Mesenchymal stem cell (in vitro differentiated cells and primary cell): ENCODE measurements around the gene G3BP2.

Experiments used
- DNase-seq: peaks from one replicate; pipeline ENCODE4 v3.0.0-alpha.2; 2013
- H2AFZ ChIP-seq: one replicate; pipeline ENCODE4 v1.6.1; 2013; ENCODE audit warnings: low read depth, mild to moderate bottlenecking, control low read depth, inconsistent platforms, low read length, moderate library complexity
- H2AK5ac ChIP-seq: 2 replicates; pipeline ENCODE4 v1.6.1; 2013; ENCODE audit warnings: low read length, moderate library complexity, mild to moderate bottlenecking, inconsistent platforms; ENCODE audit not compliant: severe bottlenecking
- H2BK120ac ChIP-seq: one replicate; pipeline ENCODE4 v1.6.1; 2013; ENCODE audit warnings: low read depth, mild to moderate bottlenecking, inconsistent platforms, low read length, moderate library complexity
- H2BK12ac ChIP-seq, 2 experiments: one replicate each; pipeline ENCODE4 v1.6.1; 2013; ENCODE audit warnings: inconsistent platforms in 2 of 2, low read length in 2 of 2, mild to moderate bottlenecking in 2 of 2, moderate library complexity in 2 of 2, control low read depth in 1 of 2
- H2BK15ac ChIP-seq: one replicate; pipeline ENCODE4 v1.6.1; 2013; ENCODE audit warnings: mild to moderate bottlenecking, low read depth, inconsistent platforms; ENCODE audit not compliant: poor library complexity, severe bottlenecking
- H2BK5ac ChIP-seq: 2 replicates; pipeline ENCODE4 v1.6.1; 2013; ENCODE audit warnings: low read depth, mild to moderate bottlenecking, low read length, control low read depth, inconsistent platforms; ENCODE audit not compliant: poor library complexity, severe bottlenecking
- H3K14ac ChIP-seq, 2 experiments: one replicate each; pipeline ENCODE4 v1.6.1; 2013; ENCODE audit warnings: inconsistent platforms in 2 of 2, low read length in 2 of 2, control low read depth in 1 of 2, mild to moderate bottlenecking in 1 of 2, moderate library complexity in 1 of 2
- H3K18ac ChIP-seq, 2 experiments: one replicate each; pipeline ENCODE4 v1.6.1; 2013; ENCODE audit warnings: inconsistent platforms in 2 of 2, low read length in 2 of 2, control low read depth in 1 of 2, low read depth in 1 of 2, mild to moderate bottlenecking in 1 of 2
- H3K23ac ChIP-seq, 2 experiments: one replicate each; pipeline ENCODE4 v1.6.1; 2013; ENCODE audit warnings: inconsistent platforms in 2 of 2, low read length in 2 of 2, mild to moderate bottlenecking in 2 of 2, moderate library complexity in 2 of 2, control low read depth in 1 of 2
- H3K27ac ChIP-seq: 2 replicates; pipeline ENCODE4 v1.5.1; 2013; ENCODE audit warnings: mild to moderate bottlenecking, moderate library complexity, low read length, control low read depth, inconsistent platforms; ENCODE audit not compliant: poor library complexity, severe bottlenecking
- H3K27me3 ChIP-seq, 2 experiments: 2 replicates each; pipeline versions ENCODE4 v1.6.1 to v1.7.0; 2013; ENCODE audit warnings: low read length in 2 of 2, mild to moderate bottlenecking in 2 of 2, moderate library complexity in 2 of 2, control low read depth in 1 of 2, inconsistent platforms in 1 of 2; ENCODE audit not compliant: control insufficient read depth in 1 of 2, insufficient read depth in 1 of 2
- H3K36me3 ChIP-seq, 2 experiments: 2 replicates each; pipeline versions ENCODE4 v1.6.1 to v1.7.0; 2013; ENCODE audit warnings: low read length in 2 of 2, control low read depth in 1 of 2, inconsistent platforms in 1 of 2, low read depth in 1 of 2, mild to moderate bottlenecking in 1 of 2; ENCODE audit not compliant: insufficient read depth in 2 of 2, control insufficient read depth in 1 of 2
- H3K4ac ChIP-seq, 2 experiments: one replicate each; pipeline ENCODE4 v1.6.1; 2013; ENCODE audit warnings: inconsistent platforms in 2 of 2, low read length in 2 of 2, mild to moderate bottlenecking in 2 of 2, moderate library complexity in 2 of 2, control low read depth in 1 of 2, low read depth in 1 of 2
- H3K4me1 ChIP-seq: 2 replicates; pipeline ENCODE4 v1.6.1; 2013; ENCODE audit warnings: low read depth, low read length, control low read depth; ENCODE audit not compliant: control insufficient read depth, insufficient read depth
- H3K4me2 ChIP-seq: 2 replicates; pipeline ENCODE4 v1.6.1; 2013; ENCODE audit warnings: low read length, mild to moderate bottlenecking, inconsistent platforms; ENCODE audit not compliant: poor library complexity, severe bottlenecking
- H3K4me3 ChIP-seq, 2 experiments: 2 replicates each; pipeline versions ENCODE4 v1.5.1 to v1.7.0; 2013; ENCODE audit warnings: low read length in 2 of 2, mild to moderate bottlenecking in 2 of 2, control low read depth in 1 of 2, low read depth in 1 of 2; ENCODE audit not compliant: insufficient read depth in 1 of 2
- H3K79me1 ChIP-seq: replicated peaks from 2 replicates; pipeline ENCODE4 v1.6.1; 2013; ENCODE audit warnings: mild to moderate bottlenecking, control low read depth, low read length, inconsistent platforms; ENCODE audit not compliant: poor library complexity, severe bottlenecking
- H3K9ac ChIP-seq: 2 replicates; pipeline ENCODE4 v1.7.0; 2013; ENCODE audit warnings: mild to moderate bottlenecking, low read length, moderate library complexity
- H3K9me3 ChIP-seq: 2 replicates; pipeline ENCODE4 v1.7.0; 2013; ENCODE audit warnings: mild to moderate bottlenecking, low read length; ENCODE audit not compliant: control insufficient read depth
- H4K8ac ChIP-seq: one replicate; pipeline ENCODE4 v1.6.1; 2013; ENCODE audit warnings: inconsistent platforms, mild to moderate bottlenecking, low read length, moderate library complexity
- H4K91ac ChIP-seq: one replicate; pipeline ENCODE4 v1.6.1; 2013; ENCODE audit warnings: mild to moderate bottlenecking, low read length, inconsistent platforms
- WGBS: methylation state at CpG from one replicate; pipeline ENCODE4 v1.1.7; 2013; ENCODE audit warnings: mixed read lengths; 5-methylcytosine and 5-hydroxymethylcytosine counted together

The G3BP2 gene

GRCh38 chr4:75630937-75631329 is 42.3 kb downstream of the G3BP2 start:
- peak overlapping the region; percentile 63 to 79 for H3K4me3 ChIP-seq
- no peak overlapping the region for H2AK5ac ChIP-seq
- no peak overlapping the region for H3K27ac ChIP-seq
- WGBS = 30% methylated on average over 9 of the region's 9 CpGs
- H3K4me2 ChIP-seq = peak overlapping the region; percentile 67
- no peak overlapping the region for H3K4ac ChIP-seq
- H3K9ac ChIP-seq = peak overlapping the region; percentile 74
- no peaks in the 10 kb centered on the region for H3K36me3 ChIP-seq
- H2AFZ ChIP-seq = peak overlapping the region; percentile 63
- peaks cover 10% of the 10 kb centered on the region for H3K4me1 ChIP-seq
- H3K9me3 ChIP-seq = no peaks in the 10 kb centered on the region
- H3K27me3 ChIP-seq = no peaks in the 10 kb centered on the region
- peak overlapping the region; percentile 60 for H4K8ac ChIP-seq
- no peak overlapping the region for H2BK120ac ChIP-seq
- H3K23ac ChIP-seq = no peak overlapping the region
- H3K14ac ChIP-seq = no peak overlapping the region
- H3K18ac ChIP-seq = no peak overlapping the region
- H3K79me1 ChIP-seq = peaks cover 3% of the 10 kb centered on the region
- no peak for DNase-seq
- no peak overlapping the region for H2BK5ac ChIP-seq
- H2BK15ac ChIP-seq = no peak overlapping the region
- H4K91ac ChIP-seq = peak overlapping the region; percentile 46
- no peak overlapping the region for H2BK12ac ChIP-seq

- no peak within 1 kb of the TSS for H2BK5ac ChIP-seq
- H3K36me3 ChIP-seq = no peaks in the 10 kb centered on the region
- peak within 1 kb of the TSS; percentile 46 for H4K91ac ChIP-seq
- peak within 1 kb of the TSS in 1 of 2 experiments; percentile 39 for H3K14ac ChIP-seq
- peak within 1 kb of the TSS; percentile 7 to 50 for H3K18ac ChIP-seq
- no peaks in the 10 kb centered on the region for H3K9me3 ChIP-seq
- H2BK15ac ChIP-seq = no peak within 1 kb of the TSS
- H3K4ac ChIP-seq = peak within 1 kb of the TSS in 1 of 2 experiments; percentile 54
- H2BK12ac ChIP-seq = peak within 1 kb of the TSS in 1 of 2 experiments; percentile 8
- H3K79me1 ChIP-seq = peaks cover 3% of the 10 kb centered on the region
- peak within 1 kb of the TSS in 1 of 2 experiments; percentile 47 for H3K23ac ChIP-seq
- WGBS = 2% methylated on average over 51 of the region's 57 CpGs
- H3K4me3 ChIP-seq = peak within 1 kb of the TSS; percentile 63 to 79
- H3K4me1 ChIP-seq = peaks cover 10% of the 10 kb centered on the region
- no peak within 1 kb of the TSS for H3K27ac ChIP-seq
- no peak within 1 kb of the TSS for H2AK5ac ChIP-seq
- peak within 1 kb of the TSS; percentile 67 for H3K4me2 ChIP-seq
- H3K27me3 ChIP-seq = no peaks in the 10 kb centered on the region
- no peak within 1 kb of the TSS for H2BK120ac ChIP-seq
- H3K9ac ChIP-seq = peak within 1 kb of the TSS; percentile 74
- DNase-seq = peak; percentile 78
- H4K8ac ChIP-seq = peak within 1 kb of the TSS; percentile 60
- peak within 1 kb of the TSS; percentile 87 for H2AFZ ChIP-seq
Measured at GRCh38 chr4:75630174-75630936, 42.9 kb downstream of the G3BP2 start, which contains the start of gene CDKL2. TSS of gene CDKL2 (minus strand) at chr4:75630528. CDS start at chr4:75625988, 4,540 bp downstream.

DNA sequence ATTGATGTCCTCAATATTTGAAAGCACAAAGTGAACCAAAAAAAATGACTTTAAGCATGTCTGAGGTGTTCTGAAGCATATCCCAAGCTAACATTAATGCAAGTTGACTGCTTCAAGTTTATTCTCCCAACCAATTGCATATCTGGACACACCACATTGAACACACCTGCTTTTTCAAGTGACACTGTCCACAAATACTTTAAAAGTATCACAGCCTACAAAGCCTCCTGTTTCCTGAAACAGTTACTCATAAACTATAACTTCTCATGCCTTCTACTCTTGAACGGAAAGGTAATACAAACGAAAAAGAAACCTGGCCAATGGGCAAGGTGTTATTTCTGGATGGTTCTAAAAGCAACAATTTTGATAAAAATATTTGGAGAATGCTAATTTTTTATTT is 44.0 kb downstream of the G3BP2 start:
- Histone ChIP-seq H3K36me3 (no peaks in the 10 kb centered on the region), H2AFZ (no peak overlapping the region), H3K9ac (no peak overlapping the region), H3K9me3 (no peaks in the 10 kb centered on the region), H3K23ac (no peak overlapping the region), H3K14ac (no peak overlapping the region), H2BK12ac (no peak overlapping the region), H3K27ac (no peak overlapping the region), H3K79me1 (peaks cover 3% of the 10 kb centered on the region), H2AK5ac (no peak overlapping the region), H2BK120ac (no peak overlapping the region), H3K4me2 (no peak overlapping the region), H3K4ac (no peak overlapping the region), H3K27me3 (no peaks in the 10 kb centered on the region), H3K18ac (no peak overlapping the region), H3K4me3 (no peak overlapping the region), H2BK5ac (no peak overlapping the region), H4K8ac (no peak overlapping the region), H3K4me1 (peaks cover 10% of the 10 kb centered on the region), H4K91ac (no peak overlapping the region), H2BK15ac (no peak overlapping the region)
- no peak for DNase-seq
- WGBS = 89% methylated on average over 2 of the region's 2 CpGs

- H3K4me2 ChIP-seq = no peak overlapping the region
- no peak overlapping the region for H2BK5ac ChIP-seq
- H3K14ac ChIP-seq = no peak overlapping the region
- H3K79me1 ChIP-seq = no peaks in the 10 kb centered on the region
- H3K27me3 ChIP-seq = no peaks in the 10 kb centered on the region
- 87% methylated on average over 2 of the region's 5 CpGs for WGBS
- no peak overlapping the region for H3K4me3 ChIP-seq
- no peaks in the 10 kb centered on the region for H3K36me3 ChIP-seq
- no peak overlapping the region for H4K91ac ChIP-seq
- H3K27ac ChIP-seq = no peak overlapping the region
- H2AK5ac ChIP-seq = no peak overlapping the region
- DNase-seq = no peak
- H2BK12ac ChIP-seq = no peak overlapping the region
- H2AFZ ChIP-seq = no peak overlapping the region
- no peak overlapping the region for H2BK15ac ChIP-seq
- no peak overlapping the region for H3K23ac ChIP-seq
- H3K4me1 ChIP-seq = no peaks in the 10 kb centered on the region
- no peak overlapping the region for H3K9ac ChIP-seq
- H2BK120ac ChIP-seq = no peak overlapping the region
- H3K9me3 ChIP-seq = no peaks in the 10 kb centered on the region
- H4K8ac ChIP-seq = no peak overlapping the region
- H3K4ac ChIP-seq = no peak overlapping the region
- H3K18ac ChIP-seq = no peak overlapping the region
Measured at GRCh38 chr4:75623026-75623425, 50.2 kb downstream of the G3BP2 start.
